Esophagus squamous epithelium (tissue), 4 donors: ENCODE results near the gene HARBI1.

Experiments
- CTCF ChIP-seq, 6 experiments: fragments of 450-650 bp in 4 of 6; fragments of 200-600 bp in 2 of 6; sonication (generic) in 2 of 6; IDR thresholded peaks; one replicate each; pipeline ENCODE4 v1.5.1; 2016 to 2019; ENCODE audit warnings: antibody characterized with exemption in 6 of 6, mild to moderate bottlenecking in 4 of 6, moderate library complexity in 4 of 6
- POLR2A ChIP-seq, 4 donors: fragments of 450-650 bp; IDR thresholded peaks; one replicate each; pipeline ENCODE4 v1.6.1; 2017; ENCODE audit warnings: antibody characterized with exemption in 4 of 4, mild to moderate bottlenecking in 4 of 4, moderate library complexity in 3 of 4

- TF ChIP-seq CTCF (IDR thresholded peaks at IDR 0.05) = no peak
- TF ChIP-seq POLR2A (IDR thresholded peaks at IDR 0.05) = no peak
Measured at GRCh38 chr11:46661836-46662235, 44.8 kb upstream of the HARBI1 start.
